Fibroblast of pulmonary artery (primary cell): ENCODE results near the gene CEBPE.
A peak's percentile ranks its signal among the peaks of the same experiment; 100 is the strongest.

ENCODE experiments used
- DNase-seq: peaks from one replicate; pipeline ENCODE4 v3.0.0-alpha.2; 2010; ENCODE audit warnings: low read depth
- H3K4me3 ChIP-seq: replicated peaks from 2 replicates; pipeline ENCODE4 v1.5.1; 2011; ENCODE audit warnings: low read depth, mild to moderate bottlenecking, control low read depth, low read length, moderate library complexity
- CTCF ChIP-seq: IDR thresholded peaks from 2 replicates; pipeline ENCODE4 v1.5.1; 2011; ENCODE audit warnings: mild to moderate bottlenecking, control low read depth, low read length, inconsistent platforms; ENCODE audit errors: missing control alignments

CEBPE gene

DNA sequence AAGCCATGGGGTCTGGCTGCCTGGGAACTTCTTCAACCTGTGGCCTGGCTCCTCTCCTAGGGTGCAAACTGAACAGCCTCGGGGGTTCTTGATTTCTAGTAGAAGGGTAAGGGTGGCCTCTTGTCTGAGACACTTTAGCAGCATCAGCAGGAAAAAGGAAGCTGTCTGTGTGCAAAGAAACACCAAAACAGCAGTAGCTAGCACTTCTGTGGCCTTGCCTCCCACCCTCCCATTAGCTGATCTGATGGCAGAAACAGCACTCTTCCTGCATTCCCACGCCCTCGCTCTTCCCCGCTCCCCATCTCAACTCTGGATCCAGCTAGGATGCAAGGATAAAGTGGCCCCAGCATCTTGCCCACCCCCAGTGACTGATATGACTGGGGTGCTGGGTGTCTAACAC lies 43.7 kb upstream of the CEBPE start:
- no peak for DNase-seq
- TF ChIP-seq CTCF, result no peak
- no peak overlapping the region for H3K4me3 ChIP-seq

- no peak for DNase-seq
- no peak for TF ChIP-seq CTCF
- no peak overlapping the region for H3K4me3 ChIP-seq
Observed at GRCh38 chr14:23162005-23162404, 43.0 kb upstream of the CEBPE start.

DNA sequence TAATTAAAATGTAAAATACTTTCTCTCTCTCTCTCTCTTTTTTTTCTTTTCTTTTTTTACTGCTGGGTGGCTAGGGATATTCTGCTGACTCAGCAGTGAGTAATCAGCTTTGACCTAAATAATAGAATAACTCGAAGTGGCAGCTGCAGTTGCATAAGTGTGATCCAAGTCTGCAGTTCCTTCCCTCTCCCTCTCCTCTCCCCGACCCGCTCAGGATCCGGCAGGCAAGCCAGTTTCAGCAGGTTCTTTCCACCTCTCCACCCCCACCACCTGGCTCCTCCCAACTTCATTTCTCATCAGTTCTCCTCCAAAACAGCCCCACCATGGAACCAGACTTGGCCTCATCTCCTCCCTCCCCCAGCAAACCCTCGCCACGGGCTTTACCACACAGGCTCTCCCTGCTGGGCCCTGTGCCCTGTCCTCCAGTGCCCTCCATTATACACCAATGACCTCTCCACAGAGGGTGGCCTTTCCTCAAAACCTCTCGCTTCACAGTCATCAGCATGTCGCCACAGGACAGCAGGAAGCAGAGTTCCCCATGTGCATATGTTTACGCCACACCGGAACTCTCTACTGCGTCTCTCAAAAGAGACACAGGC lies 42.0 kb upstream of the CEBPE start:
- DNase-seq, result peak; percentile 91
- no peak for TF ChIP-seq CTCF
- H3K4me3 ChIP-seq, result no peak overlapping the region

- no peak overlapping the region for H3K4me3 ChIP-seq
- TF ChIP-seq CTCF, result no peak
- no peak for DNase-seq
Observed at GRCh38 chr14:23159532-23159931, 40.5 kb upstream of the CEBPE start.

DNA sequence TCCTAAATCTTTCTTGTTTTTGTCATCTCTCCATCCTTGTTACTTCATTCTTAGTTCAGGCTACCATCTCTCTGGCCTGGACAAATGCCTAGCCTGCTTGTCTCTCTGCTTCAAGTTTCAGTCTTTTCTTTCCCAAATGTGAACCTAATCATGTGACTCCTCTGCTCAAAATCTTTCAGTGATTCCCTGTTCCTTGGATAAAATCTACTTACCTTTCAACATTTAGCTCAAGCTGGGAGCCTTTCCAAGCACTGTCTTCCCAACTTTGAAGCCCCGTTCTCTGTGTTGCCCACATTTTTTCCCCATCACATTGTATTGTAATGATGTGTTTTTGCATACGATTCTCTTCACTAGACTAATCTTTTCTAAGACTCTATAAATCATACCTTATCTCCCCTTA lies 39.7 kb upstream of the CEBPE start:
- H3K4me3 ChIP-seq, result no peak overlapping the region
- DNase-seq, result no peak
- TF ChIP-seq CTCF, result no peak

DNA sequence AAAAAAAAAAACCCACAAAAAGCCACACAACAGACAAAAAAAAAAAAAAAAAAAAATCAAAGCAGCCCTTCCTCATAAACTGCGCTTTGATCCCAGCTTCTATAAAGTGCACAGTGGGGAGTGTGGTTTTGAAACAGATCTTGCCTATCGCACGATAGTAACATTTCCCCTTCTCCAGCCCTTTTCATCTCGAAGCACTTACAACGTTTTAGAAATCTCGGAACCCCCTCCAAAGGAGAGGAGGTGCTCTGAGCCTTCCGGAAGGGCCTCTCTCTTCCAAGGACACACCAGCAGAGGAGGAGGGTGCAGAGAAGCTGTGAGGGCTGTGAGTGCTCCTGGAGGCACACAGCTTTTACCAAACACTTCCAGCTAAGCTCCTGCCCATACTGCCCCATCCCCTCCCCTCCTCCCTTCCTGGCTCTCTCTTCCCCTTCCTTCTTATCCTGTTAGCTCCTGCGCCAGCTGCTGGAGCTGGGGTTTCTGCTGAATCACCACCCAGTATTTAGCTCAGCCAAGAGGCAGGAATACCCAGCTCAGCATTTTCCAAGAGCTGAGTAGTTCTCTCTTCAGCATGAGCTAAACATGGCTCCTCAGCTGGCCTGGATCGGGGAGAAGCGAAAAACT lies 36.0 kb upstream of the CEBPE start:
- peak; percentile 97 for DNase-seq
- H3K4me3 ChIP-seq, result peak overlapping the region; percentile 35
- no peak for TF ChIP-seq CTCF
